HG02678 (cell line): ENCODE measurements around the gene MBTD1.
A peak's percentile ranks its signal among the peaks of the same experiment; 100 is the strongest.

ENCODE experiments used
- ATAC-seq: cut with Tn5 transposase; IDR thresholded peaks from one replicate; pipeline ENCODE4 v1.9.1; 2021; ENCODE audit warnings: mild to moderate bottlenecking, moderate library complexity; ENCODE audit not compliant: unreplicated experiment

The MBTD1 gene

GRCh38 chr17:51152766-51153209 is 107.1 kb downstream of the MBTD1 start:
- peak; percentile 0 for ATAC-seq

DNA sequence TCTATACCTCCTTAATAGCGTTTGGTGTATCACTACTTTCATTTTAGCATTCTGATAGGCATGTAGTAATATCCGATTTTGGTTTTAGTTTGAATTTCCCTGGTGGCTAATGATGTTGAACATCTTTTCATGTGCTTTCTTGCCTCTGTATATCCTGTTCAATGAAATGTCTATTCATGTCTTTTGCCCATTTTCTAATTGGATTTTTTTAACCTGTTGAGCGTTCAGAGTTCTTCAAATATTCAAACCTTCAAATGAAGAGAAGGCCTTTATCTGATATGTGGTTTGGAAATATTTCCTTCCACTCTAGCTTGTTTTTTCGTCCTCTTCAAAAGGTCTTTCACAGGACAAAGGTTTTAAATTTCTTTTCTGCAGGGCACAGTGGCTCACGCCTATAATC is 108.9 kb downstream of the MBTD1 start:
- ATAC-seq, result no peak

GRCh38 chr17:51149163-51149562 is 110.7 kb downstream of the MBTD1 start:
- ATAC-seq, result no peak

GRCh38 chr17:51147650-51148049 is 112.2 kb downstream of the MBTD1 start:
- ATAC-seq, result no peak

DNA sequence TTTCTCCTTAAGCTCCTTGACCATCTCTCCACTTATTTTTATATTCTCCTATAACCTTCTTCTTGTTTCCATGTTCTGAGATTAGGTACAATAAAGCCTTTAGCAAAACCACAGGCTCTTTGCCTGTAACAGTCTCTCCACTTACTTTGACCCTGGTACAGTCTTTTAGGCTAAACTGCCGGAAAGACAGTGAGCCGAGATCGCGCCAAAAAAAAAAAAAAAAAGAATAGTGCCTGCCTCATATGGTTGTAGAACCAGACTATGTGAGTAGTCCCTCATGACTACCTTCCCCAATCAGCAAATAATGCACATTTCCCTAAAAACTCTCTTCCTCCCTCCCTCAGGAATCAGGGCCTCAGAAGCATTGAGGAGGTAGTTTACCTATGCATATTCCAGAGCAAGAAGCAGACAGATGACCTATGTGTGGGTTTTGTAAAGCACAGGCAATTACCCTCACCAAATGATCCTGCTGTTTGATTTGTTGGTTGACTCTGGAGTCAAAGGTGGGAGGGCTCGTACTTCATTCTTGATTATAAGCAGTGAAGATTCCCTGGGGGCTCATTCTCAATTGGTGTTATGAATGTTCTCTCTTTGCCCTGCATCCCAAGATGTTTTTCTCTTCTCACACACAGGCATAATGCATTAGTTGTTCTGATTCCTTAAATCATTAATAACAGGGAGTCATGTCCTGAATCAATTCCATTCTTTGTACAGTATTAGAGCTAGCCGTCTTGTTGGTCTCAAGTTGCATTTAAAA is 115.4 kb downstream of the MBTD1 start:
- no peak for ATAC-seq

GRCh38 chr17:51142597-51142996 is 117.3 kb downstream of the MBTD1 start:
- ATAC-seq, result no peak

GRCh38 chr17:51135956-51136355 is 123.9 kb downstream of the MBTD1 start:
- no peak for ATAC-seq

DNA sequence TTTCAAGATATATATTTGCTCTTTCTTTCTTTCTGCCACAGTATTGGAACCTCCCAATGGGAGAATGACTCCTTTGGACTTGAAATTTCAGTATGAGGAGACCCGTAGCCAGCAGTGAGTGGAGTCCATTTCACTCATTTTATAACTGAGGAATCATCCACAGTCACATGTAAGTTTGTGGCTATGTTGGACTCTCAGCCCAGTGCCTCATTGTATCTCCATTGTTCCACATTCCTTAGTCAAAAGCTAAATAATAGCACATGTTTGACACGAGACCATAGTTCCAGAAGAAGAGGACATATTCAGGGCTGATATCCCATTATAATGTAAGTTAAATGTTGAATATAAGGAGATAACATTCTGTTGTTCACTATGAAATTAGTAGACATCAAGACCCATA is 126.5 kb downstream of the MBTD1 start:
- no peak for ATAC-seq

GRCh38 chr17:51132964-51133319 is 126.9 kb downstream of the MBTD1 start:
- no peak for ATAC-seq

- ATAC-seq, result no peak
Observed at GRCh38 chr17:51128076-51128475, 131.8 kb downstream of the MBTD1 start.
